GM19372 (cell line): Measurements from ENCODE around the gene CAPSL.
"Not testable (repeated sequence)": the region's sequence is repeated elsewhere in the genome, so short reads cannot be mapped to it uniquely, and the experiment has no call there.

ENCODE experiments used
- ATAC-seq: cut with Tn5 transposase; IDR thresholded peaks from one replicate; pipeline ENCODE4 v1.9.1; 2021; ENCODE audit warnings: mild to moderate bottlenecking, low read depth, moderate library complexity; ENCODE audit not compliant: unreplicated experiment

CAPSL gene

DNA sequence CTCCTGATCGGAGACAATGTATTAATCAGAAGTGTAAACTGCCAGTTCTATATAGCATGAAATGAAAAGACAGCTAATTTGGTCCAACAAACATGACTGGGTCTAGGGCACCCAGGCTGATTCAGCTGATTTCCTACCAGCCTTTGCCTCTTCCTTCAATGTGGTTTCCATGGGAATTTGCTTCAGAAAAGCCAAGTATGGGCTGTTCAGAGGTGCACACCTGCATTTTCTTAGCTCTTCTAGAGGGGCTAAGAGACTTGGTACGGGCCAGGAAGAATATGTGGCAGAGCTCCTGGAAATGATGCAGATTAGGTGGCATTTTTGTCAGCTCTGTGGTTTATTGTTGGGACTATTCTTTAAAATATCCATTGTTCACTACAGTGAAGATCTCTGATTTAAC is 59.3 kb downstream of the CAPSL start:
- ATAC-seq, result no peak

DNA sequence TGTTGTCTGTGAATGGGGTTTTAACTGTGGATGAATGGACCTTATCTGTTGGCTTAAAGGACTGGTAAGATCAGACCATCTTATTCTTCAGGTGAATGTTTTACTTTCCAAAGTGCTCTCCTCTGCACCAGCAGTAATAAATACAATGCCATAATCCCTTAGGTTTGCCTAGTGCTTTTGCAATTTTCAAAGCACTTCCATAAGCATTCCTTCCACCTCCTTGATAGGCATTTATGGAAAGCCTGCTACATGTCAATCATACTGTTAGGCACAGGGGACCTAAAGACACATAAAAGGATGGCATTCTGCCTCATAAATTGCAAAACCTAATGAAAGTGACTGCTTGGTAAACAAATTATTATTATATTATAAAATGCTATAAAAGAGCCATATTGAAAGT is 60.3 kb downstream of the CAPSL start:
- ATAC-seq, result no peak

- no peak for ATAC-seq
Measured at GRCh38 chr5:35877655-35878054, 60.8 kb downstream of the CAPSL start.

DNA sequence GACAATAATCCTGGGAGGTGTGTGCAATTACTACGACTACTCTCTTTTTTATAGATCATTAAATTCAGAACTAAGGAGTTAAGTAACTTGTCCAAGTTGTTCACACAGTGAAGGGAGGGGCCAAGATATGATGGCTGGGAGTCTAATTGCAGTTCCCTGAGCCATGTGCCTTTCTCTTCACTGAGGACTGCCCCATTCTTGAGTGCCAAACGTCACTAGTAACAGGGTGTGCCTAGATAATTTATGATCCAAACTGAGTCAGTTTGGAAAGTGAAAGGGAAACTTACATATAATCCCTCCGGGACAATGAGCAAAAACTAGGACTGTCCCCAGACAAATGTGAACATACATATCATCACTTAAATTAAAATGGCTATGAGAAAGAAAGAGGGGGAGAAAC is 61.5 kb downstream of the CAPSL start:
- ATAC-seq, result no peak

DNA sequence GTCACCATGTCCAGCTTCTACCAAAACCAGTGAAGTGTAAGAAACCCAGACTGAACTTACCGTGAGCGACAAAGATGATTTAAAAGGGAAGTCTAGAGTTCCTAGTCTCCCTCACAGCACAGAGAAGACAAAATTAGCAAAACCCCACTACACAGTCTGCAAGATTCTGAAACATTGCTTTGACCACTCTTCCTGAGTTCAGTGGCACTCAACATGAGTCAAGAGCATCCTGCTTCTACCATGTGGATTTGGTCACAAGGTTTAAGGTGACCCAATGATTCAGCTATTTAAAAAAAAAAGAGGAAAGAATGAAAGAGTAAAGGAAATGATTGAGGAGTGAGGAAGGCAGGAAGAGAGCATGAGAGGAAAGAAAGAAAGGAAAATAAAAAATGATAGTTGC is 62.0 kb downstream of the CAPSL start:
- no peak for ATAC-seq

DNA sequence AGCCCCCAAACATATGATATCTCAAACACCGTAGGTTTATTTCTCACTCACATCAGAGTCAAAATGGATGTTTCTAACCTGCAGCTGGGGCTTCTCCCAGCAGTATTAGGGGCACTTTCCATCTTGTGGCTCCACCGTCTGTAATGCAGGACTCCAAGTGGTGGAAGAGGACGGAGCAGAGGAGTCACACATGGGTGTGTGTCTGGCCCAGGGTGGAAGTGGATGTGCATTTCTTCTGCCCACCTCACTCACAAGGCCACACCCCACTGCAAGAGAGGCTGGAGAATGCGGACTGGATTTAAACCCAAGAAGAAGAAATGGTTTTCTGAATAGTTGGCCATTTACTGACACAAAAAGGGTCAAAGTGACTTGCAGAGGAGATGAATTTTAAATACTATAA is 67.8 kb downstream of the CAPSL start:
- no peak for ATAC-seq

DNA sequence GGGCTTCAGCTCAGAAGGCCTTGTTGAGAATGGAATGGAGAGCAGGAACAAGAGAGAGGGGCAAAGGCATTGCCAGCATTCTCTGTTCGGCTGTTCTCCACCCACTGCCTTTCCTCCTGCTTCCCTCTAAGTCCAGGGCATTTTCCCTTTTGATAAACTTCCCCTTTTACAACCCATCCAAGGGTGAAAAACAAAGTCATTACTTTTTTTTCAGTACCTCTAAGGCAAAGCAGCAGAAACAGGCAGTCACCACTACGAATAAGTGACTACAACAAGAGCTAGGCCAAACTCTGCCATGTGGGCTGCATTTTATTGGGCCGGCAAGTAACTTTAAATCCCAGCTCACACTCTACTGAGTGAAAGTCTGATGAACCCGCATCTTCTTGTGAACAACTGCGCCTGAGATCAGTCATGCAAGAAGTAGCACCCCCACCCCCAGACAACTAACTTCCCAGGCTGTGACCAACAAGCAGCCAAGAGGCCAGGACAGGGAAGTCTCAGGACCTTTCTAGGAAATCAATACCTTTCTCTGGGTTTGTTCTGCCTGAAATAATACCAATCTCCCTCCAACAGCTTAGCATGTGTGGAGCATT is 68.6 kb downstream of the CAPSL start:
- no peak for ATAC-seq

DNA sequence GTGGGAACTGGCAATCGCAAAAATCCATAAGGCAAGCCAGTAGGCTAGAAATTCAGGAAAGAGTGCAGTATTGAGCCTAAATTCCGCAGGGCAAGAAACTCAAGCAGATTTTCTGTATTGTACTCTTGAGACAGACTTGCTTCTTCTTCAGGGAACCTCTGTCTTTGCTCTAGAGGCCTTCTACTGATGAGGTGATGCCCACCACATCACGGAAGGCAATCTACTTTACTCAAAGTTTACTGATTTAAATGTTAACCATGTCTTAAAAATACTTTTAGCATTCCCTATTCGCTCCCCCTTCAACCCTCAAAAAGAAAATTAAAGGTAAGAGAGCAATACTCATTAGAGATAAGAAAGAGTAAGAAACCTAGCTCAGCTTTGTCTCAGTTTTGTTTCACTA is 70.4 kb downstream of the CAPSL start:
- no peak for ATAC-seq

GRCh38 chr5:35863159-35863558 is 75.3 kb downstream of the CAPSL start:
- no peak for ATAC-seq

DNA sequence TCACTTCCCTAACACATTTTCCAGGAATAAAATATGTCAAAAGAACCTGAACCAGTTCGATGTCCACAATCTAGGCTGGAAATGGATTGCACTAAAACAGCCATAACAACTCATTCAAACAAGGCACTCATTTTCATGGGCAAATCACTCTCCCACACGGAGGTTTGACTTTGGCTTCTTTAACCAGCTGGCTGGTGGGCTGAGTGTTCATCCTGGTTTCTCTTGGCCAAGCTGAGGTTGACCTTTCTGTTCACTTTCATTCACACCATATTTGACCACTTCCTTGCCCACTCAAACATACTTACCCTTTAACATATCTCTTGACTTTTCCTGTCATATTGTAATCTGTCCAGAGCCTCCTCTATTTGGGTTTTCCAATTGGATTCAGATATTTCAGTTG is 76.3 kb downstream of the CAPSL start:
- no peak for ATAC-seq

- no peak for ATAC-seq
Measured at GRCh38 chr5:35861718-35862117, 76.7 kb downstream of the CAPSL start.

GRCh38 chr5:35860686-35861085 is 77.7 kb downstream of the CAPSL start:
- ATAC-seq, result no peak

- ATAC-seq, result no peak
Measured at GRCh38 chr5:35859101-35859661, 79.2 kb downstream of the CAPSL start.

GRCh38 chr5:35857606-35858205 is 80.7 kb downstream of the CAPSL start:
- no peak for ATAC-seq

DNA sequence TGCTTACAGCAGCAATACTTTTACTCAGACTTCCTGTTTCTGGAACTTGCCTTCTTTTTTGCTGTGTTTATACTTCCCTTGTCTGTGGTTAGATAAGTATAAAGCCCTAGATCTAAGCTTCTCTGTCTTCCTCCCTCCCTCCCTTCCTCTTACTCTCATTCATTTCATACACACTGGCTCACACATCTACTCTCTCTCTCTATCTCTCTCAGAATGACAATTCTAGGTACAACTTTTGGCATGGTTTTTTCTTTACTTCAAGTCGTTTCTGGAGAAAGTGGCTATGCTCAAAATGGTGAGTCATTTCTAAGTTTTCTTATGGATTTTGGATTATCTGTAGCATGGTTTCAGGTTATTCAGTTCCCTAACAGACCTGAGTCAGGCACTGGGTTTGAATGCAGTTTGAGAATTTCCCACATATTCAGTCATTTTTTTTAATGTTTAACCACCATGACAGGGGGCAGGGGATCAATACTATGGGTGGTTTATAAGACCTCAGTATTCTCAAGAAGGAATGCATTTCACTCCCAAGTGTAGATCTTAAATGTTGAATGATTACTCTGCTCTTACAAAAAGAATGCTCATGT is 81.6 kb downstream of the CAPSL start, which contains the start of gene IL7R:
Gene IL7R (plus strand): TSS at position 127 of the 587 bp plus-strand sequence. CDS start 87 bp downstream, at position 214.
- no peak for ATAC-seq

GRCh38 chr5:35856186-35856764 is 82.1 kb downstream of the CAPSL start:
- ATAC-seq, result not testable (repeated sequence)

- ATAC-seq, result no peak
Measured at GRCh38 chr5:35855187-35855586, 83.2 kb downstream of the CAPSL start.
